GM21723 (cell line): ENCODE measurements around the gene SPATA18.

Source experiments
- ATAC-seq: cut with Tn5 transposase; IDR thresholded peaks from one replicate; pipeline ENCODE4 v1.9.1; 2021; ENCODE audit warnings: mild to moderate bottlenecking, moderate library complexity; ENCODE audit not compliant: unreplicated experiment

Gene SPATA18

GRCh38 chr4:52051213-52051614, at the start of gene SPATA18:
SPATA18 (plus strand) TSS chr4:52051304; CDS start chr4:52051705, 401 bp downstream.
- ATAC-seq = peak; percentile 51

GRCh38 chr4:52001616-52002015, 49.5 kb upstream of the SPATA18 start:
- ATAC-seq = no peak

GRCh38 chr4:52004414-52004813, 46.7 kb upstream of the SPATA18 start:
- no peak for ATAC-seq

- ATAC-seq = no peak
Observed at GRCh38 chr4:52005604-52006273, 45.4 kb upstream of the SPATA18 start.

- no peak for ATAC-seq
Observed at GRCh38 chr4:52006887-52007286, 44.2 kb upstream of the SPATA18 start.

GRCh38 chr4:52010986-52011385, 40.1 kb upstream of the SPATA18 start:
- ATAC-seq = no peak

GRCh38 chr4:52012651-52013050, 38.5 kb upstream of the SPATA18 start:
- ATAC-seq = no peak

- no peak for ATAC-seq
Observed at GRCh38 chr4:52014903-52015302, 36.2 kb upstream of the SPATA18 start.

- no peak for ATAC-seq
Observed at GRCh38 chr4:52015366-52015765, 35.7 kb upstream of the SPATA18 start.

GRCh38 chr4:52016981-52017380, 34.1 kb upstream of the SPATA18 start:
- no peak for ATAC-seq

GRCh38 chr4:52017814-52018213, 33.3 kb upstream of the SPATA18 start:
- ATAC-seq = no peak

- ATAC-seq = no peak
Observed at GRCh38 chr4:52019936-52020657, 31.0 kb upstream of the SPATA18 start, which contains the start of gene LRRC66. LRRC66 (minus strand) TSS chr4:52020363; CDS start chr4:52017613, 2,750 bp downstream.

- ATAC-seq = no peak
Observed at GRCh38 chr4:52028970-52029369, 22.1 kb upstream of the SPATA18 start.

GRCh38 chr4:52032005-52032404, 19.1 kb upstream of the SPATA18 start:
- no peak for ATAC-seq

GRCh38 chr4:52035190-52035589, 15.9 kb upstream of the SPATA18 start:
- no peak for ATAC-seq

GRCh38 chr4:52036886-52037530, 14.1 kb upstream of the SPATA18 start:
- no peak for ATAC-seq

GRCh38 chr4:52037689-52038102, 13.4 kb upstream of the SPATA18 start:
- ATAC-seq = peak; percentile 64

- peak; percentile 95 for ATAC-seq
Observed at GRCh38 chr4:52038103-52038912, 12.8 kb upstream of the SPATA18 start, which contains the start of gene SGCB. SGCB (minus strand) TSS chr4:52038299; CDS start chr4:52038259, 40 bp downstream.

- no peak for ATAC-seq
Observed at GRCh38 chr4:52045028-52045427, 6.1 kb upstream of the SPATA18 start.

GRCh38 chr4:52049266-52049665, 1.8 kb upstream of the SPATA18 start:
- no peak for ATAC-seq
